Measurements from ENCODE around the gene AUH.

Gene AUH

DNA sequence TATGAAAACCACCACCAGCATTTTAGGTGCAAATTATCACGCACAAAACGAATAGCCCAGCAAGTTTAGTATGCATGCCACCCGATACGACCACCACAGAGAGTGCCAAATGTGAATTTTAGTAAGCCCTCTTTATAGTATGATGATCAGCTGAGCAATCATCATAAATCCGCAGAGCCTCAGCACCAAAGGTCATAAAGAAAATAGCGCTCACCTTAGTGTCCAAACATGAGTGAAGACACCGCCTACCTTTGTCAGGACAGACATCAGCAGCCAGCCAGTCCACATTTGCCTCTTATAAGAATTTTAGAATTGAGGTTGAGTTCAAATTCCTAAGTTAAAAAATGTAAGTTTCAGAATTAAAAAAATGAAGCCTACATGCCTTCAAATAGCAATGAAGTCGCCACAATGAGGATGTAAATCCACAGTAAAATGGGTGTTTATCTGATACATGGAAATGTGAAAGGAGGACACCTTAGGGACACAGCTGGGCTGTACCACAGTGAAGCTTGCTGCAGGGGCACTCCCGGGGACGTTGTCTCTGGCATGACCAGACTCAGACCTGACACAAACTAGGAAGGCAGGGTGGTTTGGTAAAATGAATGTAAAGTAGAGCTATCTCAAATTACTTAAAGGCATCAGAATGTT lies 149.0 kb downstream of the AUH start:
- in situ Hi-C loops (cut with MboI; ENCODE audit: low sequenced_read_pairs) = no loop called here

DNA sequence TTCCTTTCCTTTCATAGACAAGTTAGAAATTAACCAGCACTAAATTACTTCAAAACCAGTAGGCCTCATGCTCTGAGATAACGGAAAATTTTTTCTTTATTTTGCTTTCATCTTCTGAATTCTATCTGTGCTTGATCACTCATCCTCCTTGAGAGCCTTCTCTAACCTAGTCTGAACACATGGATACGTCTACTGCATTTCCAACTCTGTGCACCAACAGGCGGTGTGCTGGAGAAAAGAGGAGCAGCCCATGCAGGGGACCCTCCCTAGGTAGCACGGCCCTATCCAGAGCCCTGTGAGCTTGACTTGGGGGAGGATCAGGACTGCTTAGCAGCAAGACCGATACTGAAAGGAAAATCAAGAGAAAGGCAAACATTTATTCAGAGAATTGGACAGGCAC lies 149.8 kb downstream of the AUH start:
- in situ Hi-C loops (cut with MboI; ENCODE audit: low sequenced_read_pairs) = no loop called here

GRCh38 chr9:91211414-91211813 lies 150.3 kb downstream of the AUH start:
- in situ Hi-C loops (cut with MboI; ENCODE audit: low sequenced_read_pairs) = no loop called here

DNA sequence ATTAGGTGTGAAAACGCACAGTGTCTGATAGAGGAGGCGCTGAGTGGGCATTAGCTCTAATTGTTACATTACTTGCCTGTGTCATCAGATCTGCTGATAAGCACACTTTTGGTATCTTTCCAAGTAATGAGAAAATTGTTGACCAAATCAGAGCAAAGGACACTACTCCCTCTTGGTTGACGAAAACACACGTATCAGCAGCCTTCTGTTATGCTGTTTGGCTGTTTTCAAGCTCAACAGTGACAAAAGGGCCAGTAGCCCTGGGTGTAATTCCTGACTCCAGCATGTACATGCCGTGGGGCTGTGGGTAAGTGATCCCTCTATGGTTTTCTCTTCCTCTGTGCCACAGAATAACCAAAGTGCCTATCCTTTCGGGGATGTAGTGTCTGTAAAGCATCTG lies 151.4 kb downstream of the AUH start:
- in situ Hi-C loops (cut with MboI; ENCODE audit: low sequenced_read_pairs) = no loop called here

- in situ Hi-C loops (cut with MboI; ENCODE audit: low sequenced_read_pairs) = no loop called here
Measured at GRCh38 chr9:91208837-91209236, 152.9 kb downstream of the AUH start.

DNA sequence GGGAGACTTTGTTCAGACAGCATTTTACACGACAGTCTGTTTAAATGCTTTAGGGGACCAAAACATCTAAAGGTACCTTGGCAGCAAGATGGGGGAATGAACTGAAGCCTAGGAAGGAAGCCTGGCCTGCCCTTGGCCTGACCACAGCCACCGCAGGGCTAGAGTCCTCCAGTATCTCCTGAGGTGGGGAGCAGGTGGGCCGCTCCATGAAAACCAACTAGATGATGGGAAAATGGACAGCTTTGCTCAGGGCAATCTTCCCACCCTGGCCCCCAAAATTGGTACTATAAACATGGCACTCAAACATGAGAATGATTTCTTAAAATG lies 153.3 kb downstream of the AUH start:
- in situ Hi-C loops (cut with MboI; ENCODE audit: low sequenced_read_pairs) = no loop called here

GRCh38 chr9:91207729-91208418 lies 153.8 kb downstream of the AUH start:
- in situ Hi-C loops (cut with MboI; ENCODE audit: low sequenced_read_pairs) = no loop called here

DNA sequence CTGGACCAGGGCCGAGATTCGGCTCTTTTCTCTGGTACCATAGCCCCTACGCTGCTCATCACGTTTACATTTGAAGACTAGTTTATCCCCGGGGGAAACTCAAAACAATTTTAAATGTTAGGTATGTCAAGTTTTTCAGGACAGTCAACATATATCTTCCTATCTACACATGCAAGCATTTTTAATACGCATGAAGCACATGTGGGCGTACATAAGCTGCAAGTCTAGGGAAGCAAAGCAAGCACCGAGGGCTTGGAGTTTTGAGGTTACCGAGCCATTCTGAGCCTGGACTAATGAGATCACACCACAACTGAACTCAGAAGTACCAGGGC lies 154.4 kb downstream of the AUH start:
- in situ Hi-C loops (cut with MboI; ENCODE audit: low sequenced_read_pairs) = no loop called here

- in situ Hi-C loops (cut with MboI; ENCODE audit: low sequenced_read_pairs) = no loop called here
Measured at GRCh38 chr9:91206806-91207205, 154.9 kb downstream of the AUH start.

- in situ Hi-C loops (cut with MboI; ENCODE audit: low sequenced_read_pairs) = no loop called here
Measured at GRCh38 chr9:91202736-91203283, 158.9 kb downstream of the AUH start.

DNA sequence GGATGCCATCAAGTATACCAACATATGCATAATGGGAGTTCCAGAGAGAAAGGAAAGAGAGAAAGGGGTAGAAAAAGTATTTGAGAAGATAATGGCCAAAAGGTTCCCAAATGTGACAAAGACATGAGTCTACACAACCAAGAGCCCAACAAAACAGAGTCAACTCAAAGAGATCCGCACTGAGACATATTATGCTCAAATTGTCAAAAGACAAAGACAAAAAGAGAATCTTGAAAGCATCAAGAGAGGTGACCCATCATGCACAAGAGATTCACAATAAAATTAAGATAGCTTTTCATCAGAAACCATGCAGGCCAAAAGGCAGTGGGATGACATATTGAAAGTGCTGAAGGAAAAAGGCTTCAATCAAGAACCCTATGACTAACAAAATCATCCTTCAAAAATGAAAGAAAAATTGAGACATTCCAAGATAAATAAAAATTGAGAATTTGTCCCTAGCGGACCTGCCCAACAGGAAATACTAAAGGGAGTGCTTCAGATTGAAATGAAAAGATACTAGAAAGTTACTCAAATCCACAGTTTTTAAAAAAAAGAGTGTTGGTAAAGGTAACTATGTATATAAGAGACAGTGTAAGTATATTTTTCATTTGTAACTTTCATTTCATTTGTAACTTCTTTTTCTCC lies 160.9 kb downstream of the AUH start:
- in situ Hi-C loops (cut with MboI; ENCODE audit: low sequenced_read_pairs) = no loop called here

DNA sequence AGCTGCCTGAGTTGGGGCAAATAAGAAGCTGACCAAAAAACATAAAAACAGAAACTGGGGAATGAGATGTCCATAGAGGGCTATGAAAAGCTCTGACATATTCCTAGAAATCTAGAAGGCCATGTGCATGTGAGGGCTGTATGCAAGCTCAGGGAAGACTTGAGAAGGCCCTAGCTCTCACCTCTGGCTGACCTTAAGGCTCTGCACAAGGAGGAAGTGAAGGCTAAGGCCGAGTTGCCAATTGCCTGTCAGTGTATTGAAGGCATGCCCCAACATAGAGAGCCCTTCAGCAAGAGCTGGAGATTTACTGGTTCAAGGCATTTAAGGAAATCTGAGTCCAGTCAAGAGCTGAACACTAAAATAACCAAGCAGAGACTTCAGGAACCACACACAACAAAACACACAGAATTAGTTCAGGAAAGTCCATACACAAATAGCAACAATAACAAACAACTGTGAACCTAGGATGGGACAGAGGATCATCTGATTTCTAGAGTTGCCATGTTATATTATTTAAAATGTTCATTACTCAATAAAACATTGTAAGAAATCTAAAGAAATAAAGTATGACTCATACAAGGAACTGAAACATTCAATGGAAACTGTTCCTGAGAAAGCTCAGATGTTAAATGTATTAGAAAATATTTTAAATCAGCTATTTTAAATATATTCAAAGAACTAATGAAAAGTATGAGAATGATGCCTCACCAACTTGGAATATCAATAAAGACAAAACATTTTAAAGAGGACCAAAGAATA lies 161.8 kb downstream of the AUH start:
- in situ Hi-C loops (cut with MboI; ENCODE audit: low sequenced_read_pairs) = loop anchor here (25.0 kb wide), 1 partner anchor 212 kb away; the partner anchor contains the start of gene NFIL3

DNA sequence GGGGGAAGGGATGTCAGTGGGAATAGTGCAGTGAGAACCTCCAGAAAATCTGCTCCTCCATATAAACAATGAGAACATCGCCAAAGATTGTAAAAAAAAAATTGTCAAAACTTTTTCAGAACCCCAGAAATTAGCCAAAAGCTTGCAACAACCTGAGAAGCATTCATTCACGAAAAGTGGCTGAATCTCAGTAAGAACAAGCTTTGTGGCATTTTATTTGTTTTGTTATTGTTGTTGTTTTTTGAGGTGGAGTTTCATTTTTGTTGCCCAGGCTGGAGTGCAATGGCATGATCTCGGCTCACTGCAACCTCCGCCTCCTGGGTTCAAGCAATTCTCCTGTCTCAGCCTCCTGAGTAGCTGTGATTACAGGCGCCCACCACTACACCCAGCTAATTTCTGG lies 162.8 kb downstream of the AUH start:
- in situ Hi-C loops (cut with MboI; ENCODE audit: low sequenced_read_pairs) = loop anchor here (25.0 kb wide), 1 partner anchor 213 kb away; the partner anchor contains the start of gene NFIL3

- in situ Hi-C loops (cut with MboI; ENCODE audit: low sequenced_read_pairs) = loop anchor here (25.0 kb wide), 1 partner anchor 214 kb away; the partner anchor contains the start of gene NFIL3
Measured at GRCh38 chr9:91198405-91198804, 163.3 kb downstream of the AUH start.

GRCh38 chr9:91197232-91198181 lies 164.2 kb downstream of the AUH start:
- in situ Hi-C loops (cut with MboI; ENCODE audit: low sequenced_read_pairs) = loop anchor here (25.0 kb wide), 1 partner anchor 215 kb away; the partner anchor contains the start of gene NFIL3

- in situ Hi-C loops (cut with MboI; ENCODE audit: low sequenced_read_pairs) = loop anchor here (25.0 kb wide), 1 partner anchor 216 kb away; the partner anchor contains the start of gene NFIL3
Measured at GRCh38 chr9:91196103-91196950, 165.4 kb downstream of the AUH start.

GRCh38 chr9:91195372-91196012 lies 166.2 kb downstream of the AUH start:
- in situ Hi-C loops (cut with MboI; ENCODE audit: low sequenced_read_pairs) = loop anchor here (25.0 kb wide), 1 partner anchor 217 kb away; the partner anchor contains the start of gene NFIL3

GRCh38 chr9:91193658-91194391 lies 167.9 kb downstream of the AUH start:
- in situ Hi-C loops (cut with MboI; ENCODE audit: low sequenced_read_pairs) = loop anchor here (25.0 kb wide), 1 partner anchor 218 kb away; the partner anchor contains the start of gene NFIL3

Data from HL-60/S4 treated with phorbol 12-myristate 13-acetate at 8.2 ng/mL for 4 days and 3 days (cell line).